Measurements from ENCODE around the gene ZSCAN20.

Gene ZSCAN20

DNA sequence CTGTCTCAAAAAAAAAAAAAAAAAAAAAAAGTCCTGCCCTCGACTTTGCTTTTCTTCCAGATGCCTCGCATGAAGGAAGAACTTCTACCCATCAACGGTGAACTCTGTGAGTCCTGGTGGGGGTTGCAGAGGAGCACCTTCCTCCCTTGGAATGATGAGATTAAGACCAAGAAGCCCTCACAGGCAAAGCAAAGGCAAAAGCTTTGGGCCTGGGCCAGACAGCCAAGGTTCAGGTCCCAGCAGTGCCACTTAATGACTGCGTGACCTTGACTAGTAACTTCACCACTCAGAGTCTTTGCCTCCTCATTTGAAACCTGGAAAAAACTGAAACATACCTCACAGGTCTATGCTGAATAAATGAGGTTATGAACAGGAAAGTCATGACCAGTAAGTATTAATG is 55.5 kb downstream of the ZSCAN20 start:
- TF ChIP-seq SIN3A (IDR thresholded peaks at IDR 0.05; ENCODE audit: borderline replicate concordance, insufficient read depth, low read length), result no peak
- no peak for TF ChIP-seq TAF1 (IDR thresholded peaks at IDR 0.05; ENCODE audit: borderline replicate concordance, insufficient read depth, low read length)
- no peak for TF ChIP-seq FOXP2 (optimal IDR thresholded peaks at IDR 0.05; ENCODE audit: borderline replicate concordance, extremely low read depth, extremely low read length, insufficient read depth)
- no peak for TF ChIP-seq REST (IDR thresholded peaks at IDR 0.05; ENCODE audit: insufficient read depth in 1 of 2, low read depth in 2 of 2, low read length in 2 of 2)
- TF ChIP-seq POLR2AphosphoS5 (IDR thresholded peaks at IDR 0.05; ENCODE audit: low read depth, low read length), result no peak

- TF ChIP-seq POLR2AphosphoS5 (IDR thresholded peaks at IDR 0.05; ENCODE audit: low read depth, low read length), result no peak
These were observed 57.5 kb downstream of the ZSCAN20 start for GRCh38 chr1:33529957-33530356.

DNA sequence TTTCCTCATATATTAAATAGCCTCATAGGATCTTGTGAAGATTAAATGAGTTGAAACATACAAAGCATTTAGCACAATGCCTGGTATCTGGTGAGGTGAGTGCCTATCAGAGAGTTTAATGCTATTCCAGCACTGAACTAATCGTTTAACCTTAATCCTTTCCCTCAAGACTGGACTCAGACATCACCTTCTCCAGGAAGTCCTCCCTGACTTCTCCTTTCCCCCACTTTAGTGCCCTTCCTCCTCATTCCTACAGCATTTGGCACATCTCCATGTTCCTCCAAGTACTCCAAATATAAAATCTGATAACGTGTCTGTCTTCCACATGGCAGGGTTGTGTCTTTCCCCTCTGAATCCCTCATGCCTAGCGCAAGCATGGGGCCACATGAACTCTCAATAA is 59.8 kb downstream of the ZSCAN20 start:
- TF ChIP-seq POLR2AphosphoS5 (IDR thresholded peaks at IDR 0.05; ENCODE audit: low read depth, low read length) (no peak), SIN3A (IDR thresholded peaks at IDR 0.05; ENCODE audit: borderline replicate concordance, insufficient read depth, low read length) (no peak), REST (IDR thresholded peaks at IDR 0.05; ENCODE audit: insufficient read depth in 1 of 2, low read depth in 2 of 2, low read length in 2 of 2) (no peak), TAF1 (IDR thresholded peaks at IDR 0.05; ENCODE audit: borderline replicate concordance, insufficient read depth, low read length) (no peak), FOXP2 (optimal IDR thresholded peaks at IDR 0.05; ENCODE audit: borderline replicate concordance, extremely low read depth, extremely low read length, insufficient read depth) (no peak)

DNA sequence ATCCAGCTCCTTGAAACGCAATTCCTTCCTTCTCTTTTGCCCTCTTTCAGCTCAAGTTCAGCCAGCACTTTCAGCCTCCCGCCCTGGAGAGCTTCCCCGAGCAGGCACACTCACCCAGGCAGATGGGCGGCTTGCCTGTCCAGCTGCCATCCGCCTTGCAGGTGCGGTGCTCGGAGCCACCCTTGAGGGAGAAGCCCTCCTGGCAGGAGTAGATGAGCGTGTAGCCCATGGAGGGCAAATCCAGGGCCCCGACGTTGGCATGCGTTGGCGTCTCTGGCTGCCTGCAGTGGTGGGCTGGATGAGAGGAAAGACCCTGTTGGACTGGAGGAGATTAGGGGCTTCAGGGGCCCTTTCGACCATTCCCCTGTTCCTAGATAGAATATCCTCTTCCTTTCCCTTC is 60.5 kb downstream of the ZSCAN20 start:
- no peak for TF ChIP-seq REST (IDR thresholded peaks at IDR 0.05; ENCODE audit: insufficient read depth in 1 of 2, low read depth in 2 of 2, low read length in 2 of 2)
- TF ChIP-seq TAF1 (IDR thresholded peaks at IDR 0.05; ENCODE audit: borderline replicate concordance, insufficient read depth, low read length), result no peak
- TF ChIP-seq POLR2AphosphoS5 (IDR thresholded peaks at IDR 0.05; ENCODE audit: low read depth, low read length), result no peak
- no peak for TF ChIP-seq SIN3A (IDR thresholded peaks at IDR 0.05; ENCODE audit: borderline replicate concordance, insufficient read depth, low read length)
- no peak for TF ChIP-seq FOXP2 (optimal IDR thresholded peaks at IDR 0.05; ENCODE audit: borderline replicate concordance, extremely low read depth, extremely low read length, insufficient read depth)

GRCh38 chr1:33535334-33535733 is 62.9 kb downstream of the ZSCAN20 start:
- TF ChIP-seq SIN3A (IDR thresholded peaks at IDR 0.05; ENCODE audit: borderline replicate concordance, insufficient read depth, low read length) (no peak), POLR2AphosphoS5 (IDR thresholded peaks at IDR 0.05; ENCODE audit: low read depth, low read length) (no peak), REST (IDR thresholded peaks at IDR 0.05; ENCODE audit: insufficient read depth in 1 of 2, low read depth in 2 of 2, low read length in 2 of 2) (no peak), FOXP2 (optimal IDR thresholded peaks at IDR 0.05; ENCODE audit: borderline replicate concordance, extremely low read depth, extremely low read length, insufficient read depth) (no peak), TAF1 (IDR thresholded peaks at IDR 0.05; ENCODE audit: borderline replicate concordance, insufficient read depth, low read length) (no peak)
